ENCODE measurements around the gene OR13H1.
"Not testable (repeated sequence)": the region's sequence is repeated elsewhere in the genome, so short reads cannot be mapped to it uniquely, and the experiment has no call there.

OR13H1 gene, protein sequence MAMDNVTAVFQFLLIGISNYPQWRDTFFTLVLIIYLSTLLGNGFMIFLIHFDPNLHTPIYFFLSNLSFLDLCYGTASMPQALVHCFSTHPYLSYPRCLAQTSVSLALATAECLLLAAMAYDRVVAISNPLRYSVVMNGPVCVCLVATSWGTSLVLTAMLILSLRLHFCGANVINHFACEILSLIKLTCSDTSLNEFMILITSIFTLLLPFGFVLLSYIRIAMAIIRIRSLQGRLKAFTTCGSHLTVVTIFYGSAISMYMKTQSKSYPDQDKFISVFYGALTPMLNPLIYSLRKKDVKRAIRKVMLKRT

GRCh38 chrX:131543774-131544173 is at the start of gene OR13H1:
Gene OR13H1 (plus strand): TSS chrX:131544074. CDS start chrX:131544074, 0 bp downstream.
- no peak for FAIRE-seq

DNA sequence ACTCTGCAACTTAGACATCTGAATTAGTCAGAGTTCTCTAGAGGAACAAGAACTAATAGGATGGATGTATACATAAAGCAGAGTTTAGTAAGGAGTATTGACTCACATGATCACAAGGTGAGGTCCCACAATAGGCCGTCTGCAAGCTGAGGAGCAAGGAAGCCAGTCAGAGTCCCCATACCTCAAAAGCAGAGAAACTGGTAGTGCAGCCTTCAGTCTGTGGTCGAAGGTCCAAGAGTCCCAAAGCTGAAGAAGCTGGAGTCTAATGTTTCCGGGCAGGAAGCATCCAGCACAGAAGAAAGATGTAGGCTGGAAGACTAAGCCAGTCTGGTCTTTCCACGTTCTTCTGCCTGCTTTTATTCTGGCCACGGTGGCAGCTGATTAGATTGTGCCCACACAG is 42.3 kb upstream of the OR13H1 start:
- not testable (repeated sequence) for FAIRE-seq

- FAIRE-seq: no peak
Measured at GRCh38 chrX:131513159-131513914, 30.5 kb upstream of the OR13H1 start.

GRCh38 chrX:131521824-131522223 is 22.1 kb upstream of the OR13H1 start:
- no peak for FAIRE-seq

DNA sequence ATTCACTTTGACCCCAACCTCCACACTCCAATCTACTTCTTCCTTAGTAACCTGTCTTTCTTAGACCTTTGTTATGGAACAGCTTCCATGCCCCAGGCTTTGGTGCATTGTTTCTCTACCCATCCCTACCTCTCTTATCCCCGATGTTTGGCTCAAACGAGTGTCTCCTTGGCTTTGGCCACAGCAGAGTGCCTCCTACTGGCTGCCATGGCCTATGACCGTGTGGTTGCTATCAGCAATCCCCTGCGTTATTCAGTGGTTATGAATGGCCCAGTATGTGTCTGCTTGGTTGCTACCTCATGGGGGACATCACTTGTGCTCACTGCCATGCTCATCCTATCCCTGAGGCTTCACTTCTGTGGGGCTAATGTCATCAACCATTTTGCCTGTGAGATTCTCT is 344 bp downstream of the OR13H1 start:
- FAIRE-seq: no peak

GRCh38 chrX:131549011-131549410 is 5.1 kb downstream of the OR13H1 start:
- no peak for FAIRE-seq

DNA sequence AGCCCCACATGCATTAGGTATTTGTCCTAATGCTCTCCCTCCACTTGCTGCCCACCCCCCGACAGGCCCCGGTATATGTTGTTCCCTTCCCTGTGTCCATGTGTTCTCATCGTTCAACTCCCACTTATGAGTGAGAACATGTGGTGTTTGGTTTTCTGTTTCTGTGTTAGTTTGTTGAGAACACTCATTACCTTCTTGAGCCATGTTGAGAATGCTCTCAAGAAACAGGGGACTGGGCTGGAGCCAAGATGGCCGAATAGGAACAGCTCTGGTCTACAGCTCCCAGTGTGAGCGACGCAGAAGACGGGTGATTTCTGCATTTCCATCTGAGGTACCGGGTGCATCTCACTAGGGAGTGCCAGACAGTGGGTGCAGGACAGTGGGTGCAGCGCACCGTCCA is 8.6 kb downstream of the OR13H1 start:
- FAIRE-seq: not testable (repeated sequence)

GRCh38 chrX:131558562-131558961 is 14.7 kb downstream of the OR13H1 start:
- FAIRE-seq: no peak

DNA sequence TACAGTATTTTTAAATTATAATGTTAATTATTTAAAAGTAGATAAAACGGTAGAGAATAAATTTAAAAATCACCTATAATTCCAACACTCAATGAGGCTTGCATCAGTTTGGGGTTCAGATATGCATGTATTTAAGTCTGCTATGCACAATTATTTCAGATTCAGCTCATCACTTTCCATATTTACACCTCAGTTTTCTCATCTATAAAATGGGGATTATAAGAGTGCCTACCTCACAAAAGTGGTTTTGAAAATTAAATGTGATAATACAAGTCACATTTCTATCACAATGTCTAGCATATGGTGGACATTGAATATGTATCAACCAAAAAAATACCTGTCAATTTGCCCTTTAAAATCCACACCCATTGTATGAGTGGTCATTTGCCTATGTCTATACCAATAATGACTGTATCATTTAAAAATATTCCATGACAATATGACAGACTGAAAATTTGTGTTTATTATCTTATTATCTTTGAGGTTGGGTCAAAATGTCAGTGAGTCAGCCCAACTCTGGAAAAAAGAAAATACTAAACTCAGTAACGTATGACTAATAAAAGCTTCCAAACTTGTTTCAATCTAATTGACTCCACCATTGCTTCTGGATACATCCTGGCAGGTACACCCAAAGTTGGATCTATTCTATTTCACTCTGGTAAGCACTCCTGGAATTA is 20.8 kb downstream of the OR13H1 start:
- FAIRE-seq: no peak

DNA sequence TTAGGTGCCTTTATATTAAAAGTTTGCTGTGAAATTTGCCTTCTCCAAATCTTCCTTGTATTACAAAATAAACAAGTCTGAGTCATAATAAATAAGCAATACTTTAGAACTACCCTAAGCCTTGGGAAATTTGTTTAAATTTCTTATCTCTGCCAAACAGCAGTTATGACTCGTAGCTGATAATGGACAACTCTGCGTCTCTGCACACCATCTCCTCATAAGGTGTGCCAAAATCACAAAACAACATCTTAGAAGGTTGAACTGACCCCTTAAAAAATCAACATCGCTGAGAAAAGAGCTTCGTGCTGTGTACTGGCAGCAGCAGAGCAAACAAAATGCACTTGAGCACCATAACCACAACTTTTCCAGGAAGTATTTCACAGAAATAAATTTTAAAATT is 22.0 kb downstream of the OR13H1 start:
- no peak for FAIRE-seq

DNA sequence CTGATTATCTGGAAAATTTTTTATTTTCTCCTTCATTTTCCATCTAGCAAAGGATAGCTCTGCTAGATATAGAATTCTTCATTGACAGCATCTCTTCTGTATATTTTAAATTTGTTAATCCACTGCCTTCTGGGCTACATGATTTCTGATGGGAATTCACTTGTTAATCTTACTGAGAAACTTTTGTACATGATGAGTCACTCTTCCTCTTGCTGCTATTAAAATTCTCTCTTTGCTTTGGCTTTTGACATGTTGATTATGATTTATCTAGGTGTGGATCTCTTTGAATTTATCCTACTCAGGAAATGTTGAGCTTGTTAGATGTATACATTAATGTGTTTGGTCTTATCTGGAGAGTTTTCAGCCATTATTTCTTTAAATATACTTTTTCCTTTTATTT is 27.5 kb downstream of the OR13H1 start:
- FAIRE-seq: no peak

DNA sequence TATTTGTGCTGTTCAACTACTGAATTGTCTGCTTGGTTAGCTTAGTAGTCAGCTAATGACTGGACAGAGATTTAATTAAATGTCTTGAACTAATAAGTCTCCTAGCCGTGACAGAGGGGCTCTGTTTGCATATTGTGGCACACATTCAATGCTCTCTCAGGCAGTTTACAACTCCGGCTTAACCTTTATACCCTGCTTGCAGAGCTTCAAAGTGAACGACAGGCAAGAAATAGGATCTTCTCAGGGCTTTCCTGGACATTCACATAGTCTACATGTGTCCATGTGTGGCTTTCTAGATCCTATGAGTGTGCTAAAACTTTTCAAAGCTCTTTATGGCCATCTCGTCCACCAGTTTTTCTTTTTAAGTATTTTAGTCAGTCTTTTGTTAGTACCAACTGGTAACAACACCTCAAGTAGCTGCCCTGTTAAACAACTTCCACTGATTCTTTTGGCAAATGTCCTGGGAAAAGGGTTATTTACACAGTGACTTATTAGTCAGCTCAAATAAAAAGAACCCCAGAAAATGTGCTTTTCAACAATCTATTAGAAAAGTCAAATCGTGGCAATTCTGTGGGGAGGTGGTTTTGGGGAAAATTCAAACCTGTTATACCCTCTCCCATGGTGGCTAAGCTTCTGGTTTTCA is 28.6 kb downstream of the OR13H1 start:
- no peak for FAIRE-seq

DNA sequence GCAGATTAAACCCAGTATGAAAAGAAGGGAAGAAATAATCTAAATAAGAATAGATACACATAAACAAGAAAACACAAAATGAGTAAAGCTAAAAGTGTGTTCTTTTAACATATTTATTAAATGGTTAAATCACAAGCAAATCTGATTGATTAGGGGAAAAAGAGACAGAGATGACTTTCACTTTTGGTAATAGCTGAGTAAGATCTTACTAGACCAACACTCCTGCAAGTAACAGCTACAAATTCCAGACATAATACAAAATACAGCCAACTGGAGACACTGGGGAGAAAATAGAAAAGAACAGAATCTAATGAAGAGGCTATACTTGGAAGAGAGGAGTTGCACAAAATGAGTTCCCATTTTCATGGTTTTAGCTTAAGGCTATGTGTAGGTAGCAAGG is 33.5 kb downstream of the OR13H1 start:
- no peak for FAIRE-seq

DNA sequence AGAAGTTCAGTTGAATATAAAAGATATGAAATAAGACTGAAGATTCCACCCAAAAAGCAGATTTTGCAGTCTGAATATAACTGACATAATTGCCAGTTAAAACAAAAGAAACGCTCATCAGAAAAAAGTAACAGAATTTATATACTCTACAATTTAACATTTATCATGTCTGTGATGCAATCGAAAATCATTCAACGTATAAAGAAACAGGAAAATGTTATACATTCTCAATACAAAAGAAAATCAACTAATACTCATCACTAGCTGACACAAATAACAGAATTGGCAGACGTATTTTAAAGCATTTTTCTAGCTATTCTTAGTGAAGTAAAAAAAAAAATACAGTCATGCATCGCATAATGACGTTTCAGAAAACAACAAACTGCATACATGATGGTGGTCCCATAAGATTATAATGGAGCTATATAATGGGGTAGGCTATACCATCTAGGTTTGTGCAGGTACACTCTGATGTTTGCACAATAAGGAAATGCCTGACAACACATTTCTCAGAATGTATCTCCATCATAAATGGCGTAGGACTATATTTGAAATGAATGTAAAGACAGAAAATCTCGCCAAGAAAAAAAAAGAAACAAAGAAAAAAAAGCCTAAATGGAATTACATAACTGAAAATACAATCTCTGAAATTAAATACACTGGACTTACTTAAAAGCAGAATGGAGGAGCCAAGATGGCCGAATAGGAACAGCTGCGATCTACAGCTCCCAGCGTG is 34.3 kb downstream of the OR13H1 start:
- no peak for FAIRE-seq

GRCh38 chrX:131578735-131579367 is 35.0 kb downstream of the OR13H1 start:
- not testable (repeated sequence) for FAIRE-seq

DNA sequence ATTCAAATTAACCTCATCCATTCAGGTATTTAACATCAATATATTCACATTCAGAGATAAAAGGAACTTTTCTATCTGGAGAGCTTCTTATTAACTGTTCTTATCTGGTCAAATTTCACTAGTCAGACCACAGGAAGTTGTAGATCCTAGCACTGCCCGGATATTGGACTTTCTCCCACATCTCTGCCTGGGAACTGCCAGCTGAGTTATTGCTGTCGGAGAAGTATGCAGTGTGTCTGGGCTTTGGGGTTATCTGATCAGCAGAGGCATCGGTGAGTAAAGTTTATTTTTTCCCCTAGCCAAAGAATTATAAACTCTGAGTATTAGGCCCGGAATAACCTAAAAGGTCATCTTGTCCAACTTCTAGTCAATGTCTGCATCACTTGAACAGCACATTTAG is 45.1 kb downstream of the OR13H1 start:
- no peak for FAIRE-seq

Measured in G401.6 (cell line).